HepG2 (cell line): ENCODE results near the gene VPS9D1. TPM values are rescaled to one million over a fixed set of nuclear protein-coding genes. Genes with fewer than 3 reads are reported as not detected.

Experiments
- ATAC-seq: fragments of 200-7000 bp; cut with Tn5 transposase; 3 replicates; pipeline ENCODE4 v1.9.1; 2020; ENCODE audit warnings: mild to moderate bottlenecking, moderate library complexity
- BruUV-seq: library from RNA; stranded (reverse); fragments of 400-500 nt; replicated peaks from 2 replicates; lab custom pipeline; 2021; lab: Mats Ljungman, UMichigan
- CTCF ChIA-PET: fragments of 300-600 bp; formaldehyde crosslinking; extraction: SDS; loops from one replicate; lab custom pipeline; 2021; ENCODE audit warnings: low total read pairs, inconsistent platforms, low intra/inter-chr PET ratio; lab: Yijun Ruan, JAX
- POLR2A ChIA-PET: fragments of 350-600 bp; sonication (Branson Sonifier 250); formaldehyde crosslinking; loops from one replicate; lab custom pipeline; 2020; ENCODE audit warnings: antibody characterized with exemption, inconsistent platforms; lab: Yijun Ruan, JAX
- DNase-seq: peaks from one replicate; pipeline ENCODE4 v3.0.0-alpha.2; 2015; ENCODE audit warnings: low spot score
- FAIRE-seq: peaks from 3 replicates; lab custom pipeline; 2011; peaks lifted over from hg19 to GRCh38; lab: Jason Lieb, UNC
- H2AFZ ChIP-seq: one replicate; pipeline ENCODE4 v1.6.1; 2011; ENCODE audit warnings: low read length, inconsistent platforms
- H3K27ac ChIP-seq: fragments of 300-600 bp; 3 replicates; pipeline ENCODE4 v1.8.0; 2011; ENCODE audit warnings: mixed run types, mild to moderate bottlenecking, mixed read lengths, low read length, inconsistent platforms; ENCODE audit not compliant: insufficient read depth; ENCODE audit errors: extremely low read length
- H3K27me3 ChIP-seq, 2 experiments: fragments of 200-600 bp in 1 of 2; 2 replicates in 1 of 2; 3 replicates in 1 of 2; pipeline versions ENCODE4 v1.6.0 to v1.8.0; 2011; ENCODE audit warnings: low read length in 2 of 2, mild to moderate bottlenecking in 2 of 2, moderate library complexity in 2 of 2, inconsistent platforms in 1 of 2; ENCODE audit not compliant: insufficient read depth in 2 of 2, control insufficient read depth in 1 of 2
- H3K36me3 ChIP-seq, 2 experiments: fragments of 200-600 bp in 1 of 2; replicated peaks in 1 of 2; 2 replicates in 1 of 2; 3 replicates in 1 of 2; pipeline versions ENCODE4 v1.5.1 to v1.8.0; 2011; ENCODE audit warnings: low read length in 2 of 2, inconsistent platforms in 1 of 2; ENCODE audit not compliant: insufficient read depth in 2 of 2, control insufficient read depth in 1 of 2
- H3K4me1 ChIP-seq: 2 replicates; pipeline ENCODE4 v1.5.1; 2012; ENCODE audit warnings: low read length, inconsistent platforms; ENCODE audit not compliant: insufficient read depth
- H3K4me2 ChIP-seq: 2 replicates; pipeline ENCODE4 v1.6.0; 2011; ENCODE audit warnings: low read depth, low read length, inconsistent platforms
- H3K4me3 ChIP-seq, 3 experiments: fragments of 200-600 bp in 1 of 3; sonication (generic), shearing (Covaris generic) in 1 of 3; replicated peaks in 1 of 3; 2 replicates each; pipeline ENCODE4 v1.5.1; 2011 to 2016; ENCODE audit warnings: low read length in 3 of 3, inconsistent platforms in 2 of 3, low read depth in 2 of 3, mild to moderate bottlenecking in 2 of 3, control low read depth in 1 of 3, mixed read lengths in 1 of 3; ENCODE audit not compliant: insufficient read depth in 1 of 3
- H3K79me2 ChIP-seq: one replicate; pipeline ENCODE4 v1.6.1; 2011; ENCODE audit warnings: low read length, inconsistent platforms; ENCODE audit not compliant: insufficient read depth
- H3K9ac ChIP-seq: 2 replicates; pipeline ENCODE4 v1.6.0; 2011; ENCODE audit warnings: mild to moderate bottlenecking, low read depth, low read length, inconsistent platforms; ENCODE audit not compliant: insufficient read depth
- H3K9me3 ChIP-seq: 2 replicates; pipeline ENCODE4 v1.5.1; 2012; ENCODE audit warnings: mild to moderate bottlenecking, low read length
- H4K20me1 ChIP-seq: 2 replicates; pipeline ENCODE4 v1.6.0; 2011; ENCODE audit warnings: inconsistent platforms, mild to moderate bottlenecking, low read length, moderate library complexity; ENCODE audit not compliant: insufficient read depth
- AKAP8 ChIP-seq: sonication (generic); formaldehyde crosslinking; IDR thresholded peaks from 2 replicates; pipeline ENCODE4 v1.5.1; 2020; ENCODE audit warnings: mild to moderate bottlenecking, missing genetic modification reagents
- ARID5B ChIP-seq: IDR thresholded peaks from 2 replicates; pipeline ENCODE4 v1.4.0; 2020; ENCODE audit warnings: mild to moderate bottlenecking, missing genetic modification reagents
- EZH2 ChIP-seq: conservative IDR thresholded peaks from 2 replicates; pipeline ENCODE4 v1.6.1; 2012; ENCODE audit warnings: mild to moderate bottlenecking, low read depth, low read length, moderate library complexity
- HES4 ChIP-seq: sonication (generic); formaldehyde crosslinking; IDR thresholded peaks from 2 replicates; pipeline ENCODE4 v1.9.0; 2021; ENCODE audit warnings: mild to moderate bottlenecking, missing genetic modification reagents, borderline replicate concordance
- KLF13 ChIP-seq: sonication (generic); formaldehyde crosslinking; IDR thresholded peaks from 2 replicates; pipeline ENCODE4 v1.4.0; 2020; ENCODE audit warnings: mild to moderate bottlenecking, missing genetic modification reagents
- MED1 ChIP-seq: sonication (generic); formaldehyde crosslinking; IDR thresholded peaks from 2 replicates; pipeline ENCODE4 v1.4.0; 2020; ENCODE audit warnings: missing genetic modification reagents
- POLR2A ChIP-seq, 2 experiments: IDR thresholded peaks; 2 replicates each; pipeline ENCODE4 v1.6.1; 2011; ENCODE audit warnings: low read depth in 2 of 2, low read length in 2 of 2, mild to moderate bottlenecking in 1 of 2, moderate library complexity in 1 of 2; ENCODE audit not compliant: insufficient read depth in 1 of 2
- SALL1 ChIP-seq: sonication (generic); formaldehyde crosslinking; IDR thresholded peaks from 2 replicates; pipeline ENCODE4 v1.8.0; 2022; ENCODE audit warnings: mild to moderate bottlenecking, missing genetic modification reagents
- ZC3H13 ChIP-seq: sonication (generic); formaldehyde crosslinking; IDR thresholded peaks from 2 replicates; pipeline ENCODE4 v1.8.1; 2023; ENCODE audit warnings: mild to moderate bottlenecking, missing genetic modification reagents, moderate library complexity
- ZFX ChIP-seq: sonication (generic); formaldehyde crosslinking; IDR thresholded peaks from 2 replicates; pipeline ENCODE4 v1.4.0; 2020; ENCODE audit warnings: mild to moderate bottlenecking, low read depth, missing genetic modification reagents, moderate library complexity
- ZNF24 ChIP-seq: fragments of 450-650 bp; IDR thresholded peaks from 2 replicates; pipeline ENCODE4 v1.6.1; 2017; ENCODE audit warnings: antibody characterized with exemption, mild to moderate bottlenecking
- ZNF318 ChIP-seq: sonication (generic); formaldehyde crosslinking; IDR thresholded peaks from 2 replicates; pipeline ENCODE4 v1.4.0; 2020; ENCODE audit warnings: mild to moderate bottlenecking, missing genetic modification reagents
- ZSCAN9 ChIP-seq: IDR thresholded peaks from 2 replicates; pipeline ENCODE4 v1.6.1; 2016; ENCODE audit warnings: borderline replicate concordance
- WGBS: methylation state at CpG from one replicate; pipeline ENCODE4 v1.1.6; 2017; ENCODE audit warnings: low lambda C conversion rate; 5-methylcytosine and 5-hydroxymethylcytosine counted together
- in situ Hi-C: cut with HindIII; loops from 2 replicates; pipeline ENCODE4 v1.10.0; 2017; ENCODE audit warnings: low pct_unique_long_range_greater_than_20kb; ENCODE audit not compliant: extremely low pct_ligation_motif_present
- intact Hi-C: fragments of 100-400 bp; cut with micrococcal nuclease; formaldehyde crosslinking; loops from one replicate; pipeline ENCODE4 v1.10.0; 2022; ENCODE audit not compliant: unreplicated experiment
- polyA plus RNA-seq, 8 experiments: library from polyadenylated mRNA; depleted of rRNA in 3 of 8; stranded (reverse) in 7 of 8; unstranded in 1 of 8; fragments of >200 nt; fragmentation: Illumina TruSeq in 4 of 8; extraction: Trizol in 4 of 8; gene quantifications; 2 replicates each; pipeline versions ENCODE4 v1.2.1 to v1.2.3, GENCODE V29; 2011 to 2016; ENCODE audit warnings: low read depth in 4 of 8, missing spikeins in 1 of 8, mixed read lengths in 1 of 8; ENCODE audit not compliant: insufficient read depth in 1 of 8
- total RNA-seq, 5 experiments: library from RNA; depleted of rRNA; stranded (reverse); fragments of >200 nt; fragmentation: Illumina TruSeq; extraction: Trizol; gene quantifications; 2 replicates each; pipeline ENCODE4 v1.2.3, GENCODE V29; 2016; ENCODE audit warnings: low read depth in 1 of 5

The VPS9D1 gene
- total and polyA plus RNA-seq, 2 of the 13 experiments (the other 11 are each of a cell fraction or from before 2014, with no cell fraction given) = 10.1 to 13.2 TPM

GRCh38 chr16:89693289-89693731, 27.4 kb downstream of the VPS9D1 start:
- peaks cover 75% of the 10 kb centered on the region for H3K4me1 ChIP-seq
- intact Hi-C loops = no loop called here
- H3K27me3 ChIP-seq = no peaks in the 10 kb centered on the region
- H3K36me3 ChIP-seq = peaks cover 5 to 8% of the 10 kb centered on the region in 2 experiments; a peak in 1 of 5 replicates
- in situ Hi-C loops = no loop called here
- H3K27ac ChIP-seq = no peak overlapping the region
- ATAC-seq (no peak), FAIRE-seq (no peak), DNase-seq (no peak)
- no peaks in the 10 kb centered on the region for H3K9me3 ChIP-seq
- CTCF ChIA-PET = no interaction called here
- no peaks in the 10 kb centered on the region for H3K79me2 ChIP-seq
- no TSS peak for BruUV-seq
- no peak overlapping the region for H3K9ac ChIP-seq
- WGBS = 91% methylated on average over 9 of the region's 11 CpGs
- TF ChIP-seq HES4 (CRISPR knock-in tag) (0 out of 2 replicates have a peak, but pooled peaks have one; percentile 14), POLR2A (IDR thresholded peaks at IDR 0.05; ENCODE audit: insufficient read depth in 1 of 2, low read depth in 2 of 2, low read length in 2 of 2) (0 out of 4 replicates have a peak, but pooled peaks of 1 of the 2 experiments have one; percentile 1), ZNF24 (no peak), ZFX (CRISPR knock-in tag) (peak; percentile 35; the same call in 1 of the 2 replicates), AKAP8 (CRISPR knock-in tag) (no peak), ZNF318 (CRISPR knock-in tag) (0 out of 2 replicates have a peak, but pooled peaks have one; percentile 23), KLF13 (CRISPR knock-in tag) (no peak), ARID5B (no peak), EZH2 (no peak), MED1 (CRISPR knock-in tag) (0 out of 2 replicates have a peak, but pooled peaks have one; percentile 13), SALL1 (CRISPR knock-in tag) (0 out of 2 replicates have a peak, but pooled peaks have one; percentile 4), ZC3H13 (no peak), ZSCAN9 (CRISPR knock-in tag) (no peak)
- H3K4me3 ChIP-seq = no peak overlapping the region
- POLR2A ChIA-PET = interaction anchor here (2.3 kb wide), 1 partner anchor 7 kb away, joined by 16 read pairs; the partner anchor contains the start of gene SPATA2L
- H2AFZ ChIP-seq = no peak overlapping the region
- no peak overlapping the region for H3K4me2 ChIP-seq
- H4K20me1 ChIP-seq = no peaks in the 10 kb centered on the region
